Stomach (tissue), 4 donors: ENCODE results near the gene CALML4.

Experiments used
- EP300 ChIP-seq: sonication (generic); formaldehyde crosslinking; IDR thresholded peaks from one replicate; pipeline ENCODE4 v1.6.1; 2017; ENCODE audit warnings: antibody characterized with exemption
- TF ChIP-seq, protein P1 (sequence below), 7 experiments: fragments of 450-650 bp in 4 of 7; fragments of 200-600 bp in 3 of 7; sonication (generic) in 3 of 7; IDR thresholded peaks; one replicate each; pipeline ENCODE4 v1.5.1; 2016 to 2019; ENCODE audit warnings: antibody characterized with exemption in 7 of 7, control low read depth in 2 of 7, mild to moderate bottlenecking in 1 of 7

DNA sequence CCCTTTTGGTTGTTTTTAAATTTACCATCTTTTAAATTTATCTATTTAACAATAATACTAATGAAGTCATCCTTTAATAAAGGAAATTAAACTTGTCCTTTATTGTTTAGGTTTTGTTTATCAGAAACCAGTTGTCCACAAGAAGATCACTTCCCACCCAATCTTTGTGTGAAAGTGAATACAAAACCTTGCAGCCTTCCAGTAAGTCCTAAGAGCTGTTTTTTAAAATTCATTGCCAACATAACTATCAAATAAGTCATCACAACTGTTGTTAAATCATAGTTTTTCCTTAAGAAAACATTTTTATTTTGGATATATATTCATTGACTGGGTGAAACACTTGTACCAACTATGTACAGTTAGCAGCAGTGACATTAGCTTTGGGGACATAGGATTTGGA, 59.4 kb downstream of the CALML4 start:
- TF ChIP-seq, protein P1, sequence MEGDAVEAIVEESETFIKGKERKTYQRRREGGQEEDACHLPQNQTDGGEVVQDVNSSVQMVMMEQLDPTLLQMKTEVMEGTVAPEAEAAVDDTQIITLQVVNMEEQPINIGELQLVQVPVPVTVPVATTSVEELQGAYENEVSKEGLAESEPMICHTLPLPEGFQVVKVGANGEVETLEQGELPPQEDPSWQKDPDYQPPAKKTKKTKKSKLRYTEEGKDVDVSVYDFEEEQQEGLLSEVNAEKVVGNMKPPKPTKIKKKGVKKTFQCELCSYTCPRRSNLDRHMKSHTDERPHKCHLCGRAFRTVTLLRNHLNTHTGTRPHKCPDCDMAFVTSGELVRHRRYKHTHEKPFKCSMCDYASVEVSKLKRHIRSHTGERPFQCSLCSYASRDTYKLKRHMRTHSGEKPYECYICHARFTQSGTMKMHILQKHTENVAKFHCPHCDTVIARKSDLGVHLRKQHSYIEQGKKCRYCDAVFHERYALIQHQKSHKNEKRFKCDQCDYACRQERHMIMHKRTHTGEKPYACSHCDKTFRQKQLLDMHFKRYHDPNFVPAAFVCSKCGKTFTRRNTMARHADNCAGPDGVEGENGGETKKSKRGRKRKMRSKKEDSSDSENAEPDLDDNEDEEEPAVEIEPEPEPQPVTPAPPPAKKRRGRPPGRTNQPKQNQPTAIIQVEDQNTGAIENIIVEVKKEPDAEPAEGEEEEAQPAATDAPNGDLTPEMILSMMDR (IDR thresholded peaks at IDR 0.05): no peak
- TF ChIP-seq EP300: no peak
